Brain microvascular endothelial cell (primary cell): ENCODE data around the gene TBXAS1.

Experiments
- DNase-seq: peaks from one replicate; pipeline ENCODE4 v3.0.0-alpha.2; 2020
- H3K27ac ChIP-seq: fragments of 250-450 bp; sonication (Bioruptor Pico); 2 replicates; pipeline ENCODE4 v1.5.1; 2020; ENCODE audit warnings: mild to moderate bottlenecking, moderate library complexity
- H3K27me3 ChIP-seq: fragments of 250-450 bp; sonication (Bioruptor Pico); replicated peaks from 2 replicates; pipeline ENCODE4 v1.5.1; 2020; ENCODE audit warnings: mild to moderate bottlenecking
- H3K36me3 ChIP-seq: fragments of 250-450 bp; sonication (Bioruptor Pico); replicated peaks from 2 replicates; pipeline ENCODE4 v1.5.1; 2020; ENCODE audit warnings: mild to moderate bottlenecking
- H3K4me3 ChIP-seq: 2 replicates; pipeline ENCODE4 v1.5.1; 2011; ENCODE audit warnings: low read depth, mild to moderate bottlenecking, control low read depth, low read length, moderate library complexity
- CTCF ChIP-seq: IDR thresholded peaks from 2 replicates; pipeline ENCODE4 v1.5.1; 2011; ENCODE audit warnings: low read depth, mild to moderate bottlenecking, moderate library complexity, low read length, control low read depth, inconsistent platforms; ENCODE audit errors: missing control alignments
- in situ Hi-C: cut with HindIII; loops from 2 replicates; pipeline ENCODE4 v1.10.0; 2017; ENCODE audit warnings: low sequenced_read_pairs, low pct_ligation_motif_present

TBXAS1 gene

GRCh38 chr7:139896831-139897230 is 67.8 kb downstream of the TBXAS1 start:
- DNase-seq, result no peak
- in situ Hi-C loops, result no loop called here
- no peak overlapping the region for H3K27ac ChIP-seq
- H3K4me3 ChIP-seq, result no peak overlapping the region
- H3K27me3 ChIP-seq, result no peaks in the 10 kb centered on the region
- TF ChIP-seq CTCF, result no peak
- H3K36me3 ChIP-seq, result no peaks in the 10 kb centered on the region

- Histone ChIP-seq H3K4me3 (no peak overlapping the region), H3K36me3 (no peaks in the 10 kb centered on the region), H3K27me3 (no peaks in the 10 kb centered on the region), H3K27ac (no peak overlapping the region)
- in situ Hi-C loops, result no loop called here
- TF ChIP-seq CTCF, result no peak
- no peak for DNase-seq
Measured at GRCh38 chr7:139897422-139898090, 68.5 kb downstream of the TBXAS1 start.

GRCh38 chr7:139898483-139898882 is 69.4 kb downstream of the TBXAS1 start:
- H3K27me3 ChIP-seq, result no peaks in the 10 kb centered on the region
- in situ Hi-C loops, result no loop called here
- no peak for TF ChIP-seq CTCF
- H3K36me3 ChIP-seq, result no peaks in the 10 kb centered on the region
- H3K4me3 ChIP-seq, result no peak overlapping the region
- H3K27ac ChIP-seq, result no peak overlapping the region
- no peak for DNase-seq

- no peak for TF ChIP-seq CTCF
- Histone ChIP-seq H3K36me3 (no peaks in the 10 kb centered on the region), H3K27me3 (no peaks in the 10 kb centered on the region), H3K27ac (no peak overlapping the region), H3K4me3 (no peak overlapping the region)
- in situ Hi-C loops, result no loop called here
- DNase-seq, result no peak
Measured at GRCh38 chr7:139899328-139899955, 70.4 kb downstream of the TBXAS1 start.

GRCh38 chr7:139900326-139900725 is 71.3 kb downstream of the TBXAS1 start:
- no peaks in the 10 kb centered on the region for H3K27me3 ChIP-seq
- no peak overlapping the region for H3K4me3 ChIP-seq
- DNase-seq, result no peak
- no peak overlapping the region for H3K27ac ChIP-seq
- no peaks in the 10 kb centered on the region for H3K36me3 ChIP-seq
- in situ Hi-C loops, result no loop called here
- TF ChIP-seq CTCF, result no peak
